Upper lobe of right lung (tissue), 1 donor: Measurements from ENCODE around the gene GAD2. TPM values are rescaled to one million over a fixed set of nuclear protein-coding genes. Genes with fewer than 3 reads are reported as not detected.

Experiments used
- ATAC-seq: fragments of 200-7000 bp; cut with Tn5 transposase; one replicate; pipeline ENCODE4 v1.9.1; 2020; ENCODE audit warnings: mild to moderate bottlenecking, moderate library complexity
- DNase-seq: peaks from one replicate; pipeline ENCODE4 v3.0.0-alpha.2; 2020
- H3K27ac ChIP-seq: fragments of 200-600 bp; one replicate; pipeline ENCODE4 v1.8.0; 2022
- H3K27me3 ChIP-seq: fragments of 200-600 bp; one replicate; pipeline ENCODE4 v1.8.0; 2022; ENCODE audit warnings: mild to moderate bottlenecking
- H3K36me3 ChIP-seq: fragments of 200-600 bp; one replicate; pipeline ENCODE4 v1.8.0; 2022
- H3K4me1 ChIP-seq: fragments of 200-600 bp; one replicate; pipeline ENCODE4 v1.8.0; 2022
- H3K4me3 ChIP-seq: fragments of 200-600 bp; one replicate; pipeline ENCODE4 v1.8.0; 2022; ENCODE audit warnings: mild to moderate bottlenecking
- H3K9me3 ChIP-seq: fragments of 200-600 bp; one replicate; pipeline ENCODE4 v1.8.0; 2022
- intact Hi-C: fragments of 100-400 bp; cut with DNase I; formaldehyde crosslinking; loops from one replicate; pipeline ENCODE4 v1.11.0; 2022
- total RNA-seq: library from RNA; stranded (reverse); fragmentation: NEBNext Ultra II Directional; extraction: Animal tissue kit (Norgen Biotek cat#: 25700); gene quantifications from one replicate; pipeline ENCODE4 v1.2.1, GENCODE V29; 2021
- TF ChIP-seq, protein P1 (sequence below): fragments of 200-600 bp; IDR thresholded peaks from one replicate; pipeline ENCODE4 v1.8.0; 2022; ENCODE audit warnings: antibody characterized with exemption
- donor health status: DM: no; HTN: yes; CAD: no; lungs with severe emphysema.

The GAD2 gene
- total RNA-seq, 1 donor from 2014 or later = not detected

DNA sequence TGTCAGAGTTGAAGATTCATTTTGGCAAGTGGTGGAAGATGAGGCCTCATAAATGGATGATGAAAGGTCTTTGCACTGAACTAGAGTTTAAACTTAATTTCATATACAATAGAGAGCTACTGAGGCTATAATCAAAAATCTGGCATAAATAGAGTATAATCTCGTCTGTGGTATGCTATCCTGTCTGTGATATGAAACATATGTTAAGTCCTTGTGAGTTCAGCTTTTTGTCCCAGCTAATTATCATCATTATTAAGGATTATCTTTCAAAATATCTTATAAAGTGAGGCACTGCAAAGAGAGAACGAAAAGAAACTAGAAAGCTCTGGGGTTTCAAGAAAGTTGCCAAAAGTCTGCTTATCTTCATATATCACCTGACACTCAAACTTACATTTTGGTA is 83.4 kb downstream of the GAD2 start:
- no peak for DNase-seq
- Histone ChIP-seq H3K4me1 (no peaks in the 10 kb centered on the region), H3K27ac (no peak overlapping the region), H3K27me3 (no peaks in the 10 kb centered on the region), H3K4me3 (no peak overlapping the region), H3K9me3 (no peaks in the 10 kb centered on the region), H3K36me3 (no peaks in the 10 kb centered on the region)
- TF ChIP-seq, protein P1, sequence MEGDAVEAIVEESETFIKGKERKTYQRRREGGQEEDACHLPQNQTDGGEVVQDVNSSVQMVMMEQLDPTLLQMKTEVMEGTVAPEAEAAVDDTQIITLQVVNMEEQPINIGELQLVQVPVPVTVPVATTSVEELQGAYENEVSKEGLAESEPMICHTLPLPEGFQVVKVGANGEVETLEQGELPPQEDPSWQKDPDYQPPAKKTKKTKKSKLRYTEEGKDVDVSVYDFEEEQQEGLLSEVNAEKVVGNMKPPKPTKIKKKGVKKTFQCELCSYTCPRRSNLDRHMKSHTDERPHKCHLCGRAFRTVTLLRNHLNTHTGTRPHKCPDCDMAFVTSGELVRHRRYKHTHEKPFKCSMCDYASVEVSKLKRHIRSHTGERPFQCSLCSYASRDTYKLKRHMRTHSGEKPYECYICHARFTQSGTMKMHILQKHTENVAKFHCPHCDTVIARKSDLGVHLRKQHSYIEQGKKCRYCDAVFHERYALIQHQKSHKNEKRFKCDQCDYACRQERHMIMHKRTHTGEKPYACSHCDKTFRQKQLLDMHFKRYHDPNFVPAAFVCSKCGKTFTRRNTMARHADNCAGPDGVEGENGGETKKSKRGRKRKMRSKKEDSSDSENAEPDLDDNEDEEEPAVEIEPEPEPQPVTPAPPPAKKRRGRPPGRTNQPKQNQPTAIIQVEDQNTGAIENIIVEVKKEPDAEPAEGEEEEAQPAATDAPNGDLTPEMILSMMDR = no peak
- ATAC-seq = no peak
- intact Hi-C loops = no loop called here

DNA sequence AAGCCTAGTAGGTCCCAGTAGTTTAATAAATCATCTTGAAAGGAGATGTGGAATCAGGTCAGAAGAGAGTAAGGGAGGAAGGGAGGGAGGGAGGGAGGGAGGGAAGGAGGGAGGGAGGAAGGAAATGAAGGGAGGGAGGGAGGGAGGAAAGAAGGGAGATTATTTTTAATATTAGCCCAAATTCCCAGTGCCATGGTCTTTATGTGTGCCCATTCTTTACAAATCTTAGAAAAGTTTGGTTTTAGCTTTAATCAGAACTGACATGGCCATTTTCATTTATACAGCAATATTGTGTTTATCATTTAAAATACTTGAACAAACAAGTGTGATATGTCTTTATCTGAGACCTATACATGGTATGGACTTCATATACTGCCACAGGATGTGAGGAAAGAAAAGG is 86.8 kb downstream of the GAD2 start:
- no peaks in the 10 kb centered on the region for H3K9me3 ChIP-seq
- H3K27me3 ChIP-seq = peaks cover 4% of the 10 kb centered on the region
- no peaks in the 10 kb centered on the region for H3K36me3 ChIP-seq
- H3K4me1 ChIP-seq = no peaks in the 10 kb centered on the region
- ATAC-seq (no peak), DNase-seq (no peak)
- no peak overlapping the region for H3K27ac ChIP-seq
- H3K4me3 ChIP-seq = no peak overlapping the region
- TF ChIP-seq, protein P1 = no peak
- intact Hi-C loops = no loop called here

DNA sequence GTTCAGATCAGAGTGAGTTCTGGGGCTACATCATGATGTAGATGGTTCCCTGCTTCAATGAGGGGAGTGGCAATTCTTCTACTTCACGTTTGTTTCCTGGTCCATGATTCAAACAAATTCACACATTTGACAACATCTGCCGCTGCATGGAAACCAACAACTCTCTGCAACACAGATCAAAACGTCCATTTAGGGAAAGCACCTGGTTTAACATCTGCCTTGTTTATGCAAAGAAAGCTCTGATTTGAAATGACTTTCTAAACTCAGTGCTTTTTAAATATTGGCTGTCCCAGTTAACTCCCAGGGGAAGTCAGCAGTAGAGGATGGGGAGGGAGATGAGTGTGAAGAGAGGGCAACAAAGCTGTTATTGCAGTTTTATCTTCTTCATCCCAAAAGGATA is 93.8 kb downstream of the GAD2 start:
- H3K4me1 ChIP-seq = no peaks in the 10 kb centered on the region
- H3K4me3 ChIP-seq = no peak overlapping the region
- TF ChIP-seq, protein P1 = no peak
- H3K27ac ChIP-seq = no peak overlapping the region
- H3K9me3 ChIP-seq = no peaks in the 10 kb centered on the region
- intact Hi-C loops = no loop called here
- H3K27me3 ChIP-seq = peaks cover 4% of the 10 kb centered on the region
- no peaks in the 10 kb centered on the region for H3K36me3 ChIP-seq
- DNase-seq (no peak), ATAC-seq (no peak)

DNA sequence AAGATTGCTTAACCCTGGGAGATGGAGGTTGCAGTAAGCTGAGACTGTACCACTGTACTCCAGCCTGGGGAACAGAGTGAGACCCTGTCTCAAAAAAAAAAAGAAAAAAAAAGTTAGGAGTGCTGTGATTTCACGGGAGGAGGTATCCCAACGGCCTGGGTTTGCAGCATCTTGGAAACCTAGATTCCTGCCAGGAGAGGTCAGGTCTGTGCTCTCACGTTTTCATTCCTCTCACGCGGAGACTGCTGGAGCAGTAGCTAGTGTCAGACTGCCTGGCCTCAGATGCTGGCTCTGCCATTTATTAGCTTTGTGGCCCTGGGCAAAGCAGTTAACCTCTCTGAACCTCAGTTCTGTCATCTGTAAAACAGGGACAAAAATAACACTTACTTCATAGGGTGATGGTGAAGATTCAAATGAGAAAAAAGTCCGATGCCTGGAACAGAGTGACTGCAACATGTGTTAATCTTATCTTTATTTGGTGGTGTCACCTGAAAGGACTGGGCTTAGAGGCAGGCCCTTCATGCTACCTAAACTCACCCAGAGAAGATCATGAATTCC is 94.9 kb downstream of the GAD2 start:
- Histone ChIP-seq H3K9me3 (no peaks in the 10 kb centered on the region), H3K27me3 (peaks cover 4% of the 10 kb centered on the region), H3K36me3 (no peaks in the 10 kb centered on the region), H3K27ac (no peak overlapping the region), H3K4me3 (no peak overlapping the region), H3K4me1 (no peaks in the 10 kb centered on the region)
- TF ChIP-seq, protein P1 = no peak
- intact Hi-C loops = no loop called here
- ATAC-seq (no peak), DNase-seq (no peak)

DNA sequence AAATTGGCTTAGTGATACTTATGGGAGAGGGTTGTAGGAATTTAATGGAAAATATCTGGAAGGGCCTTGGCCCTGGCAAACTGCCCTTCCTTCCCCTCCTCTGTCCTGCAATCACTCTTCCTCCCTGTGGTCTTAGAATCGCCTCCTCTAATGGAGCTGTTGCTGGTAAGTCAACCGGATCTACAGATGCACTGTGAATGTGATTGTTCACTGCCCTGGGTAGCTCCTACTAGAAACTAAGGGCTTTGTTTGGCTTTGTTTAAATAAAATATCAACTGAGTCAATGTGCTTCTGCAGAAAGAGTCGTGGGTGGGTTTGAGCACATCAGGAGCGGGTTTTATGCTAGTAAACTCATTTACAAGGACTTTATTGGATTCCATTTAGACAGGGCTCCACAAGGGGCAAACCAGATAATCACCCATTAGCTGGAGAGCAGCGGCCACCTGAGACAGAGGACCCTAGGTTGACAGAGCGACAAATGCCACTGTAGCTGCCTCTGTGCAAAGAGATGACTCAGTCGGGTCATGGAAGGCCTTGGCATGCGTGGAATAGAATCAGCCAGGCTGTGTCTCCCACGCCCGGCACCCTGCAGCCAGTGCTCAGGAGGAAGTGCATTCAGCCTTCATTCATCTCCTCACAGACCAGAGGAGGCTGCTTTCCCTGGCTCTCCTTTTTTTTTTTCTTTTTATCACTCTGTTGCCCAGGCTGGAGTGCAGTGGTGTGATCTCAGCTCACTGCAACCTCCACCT is 97.9 kb downstream of the GAD2 start:
- DNase-seq = no peak
- no peak overlapping the region for H3K27ac ChIP-seq
- H3K36me3 ChIP-seq = no peaks in the 10 kb centered on the region
- intact Hi-C loops = no loop called here
- no peak for ATAC-seq
- H3K4me1 ChIP-seq = no peaks in the 10 kb centered on the region
- H3K27me3 ChIP-seq = no peaks in the 10 kb centered on the region
- no peak overlapping the region for H3K4me3 ChIP-seq
- TF ChIP-seq, protein P1 = no peak
- no peaks in the 10 kb centered on the region for H3K9me3 ChIP-seq
